Neutrophil (primary cell): Measurements from ENCODE around the gene CYYR1.

ENCODE experiments used
- H3K27ac ChIP-seq: fragments of 200-600 bp; sonication (generic); 2 replicates; pipeline ENCODE4 v1.5.1; 2016; ENCODE audit warnings: mild to moderate bottlenecking, moderate library complexity
- H3K27me3 ChIP-seq: fragments of 200-600 bp; sonication (generic); 2 replicates; pipeline ENCODE4 v1.6.0; 2016; ENCODE audit warnings: mild to moderate bottlenecking
- H3K36me3 ChIP-seq: fragments of 200-600 bp; sonication (generic); 2 replicates; pipeline ENCODE4 v1.5.1; 2017
- H3K4me1 ChIP-seq, 2 experiments: fragments of 200-600 bp in 1 of 2; sonication (generic) in 1 of 2; 1 replicate in 1 of 2; 2 replicates in 1 of 2; pipeline versions ENCODE4 v1.5.1 to v1.6.1; 2013 to 2016; ENCODE audit warnings: low read depth in 1 of 2, low read length in 1 of 2, mild to moderate bottlenecking in 1 of 2, moderate library complexity in 1 of 2; ENCODE audit not compliant: control insufficient read depth in 1 of 2, insufficient read depth in 1 of 2
- H3K4me3 ChIP-seq, 2 experiments: fragments of 200-600 bp in 1 of 2; sonication (generic) in 1 of 2; 1 replicate in 1 of 2; 2 replicates in 1 of 2; pipeline ENCODE4 v1.5.1; 2013 to 2016; ENCODE audit warnings: low read depth in 1 of 2, low read length in 1 of 2, mild to moderate bottlenecking in 1 of 2, moderate library complexity in 1 of 2
- H3K9me3 ChIP-seq: fragments of 200-600 bp; sonication (generic); 2 replicates; pipeline ENCODE4 v1.5.1; 2016
- TF ChIP-seq, protein P1 (sequence below): fragments of 200-600 bp; sonication (generic); IDR thresholded peaks from 2 replicates; pipeline ENCODE4 v1.5.1; 2016; ENCODE audit warnings: antibody characterized with exemption

The CYYR1 gene

DNA sequence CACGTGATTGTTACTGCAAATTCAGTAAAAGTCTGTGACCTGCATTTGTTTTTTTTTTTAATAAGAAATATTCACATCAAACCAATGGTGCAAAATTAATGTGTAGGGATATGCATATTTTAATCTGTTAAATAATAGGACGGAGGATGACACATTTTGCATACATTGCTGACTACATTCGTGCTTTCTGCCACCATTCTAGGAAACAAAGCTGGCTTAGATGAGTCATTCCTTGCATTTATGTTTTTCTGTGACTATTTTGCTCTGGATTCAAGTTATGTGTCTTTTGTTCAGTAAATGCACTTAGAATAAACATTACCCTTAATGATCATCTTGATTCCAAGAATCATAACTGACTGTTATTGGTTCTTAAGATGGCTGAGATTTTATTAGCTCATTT lies 23.9 kb upstream of the CYYR1 start:
- no peaks in the 10 kb centered on the region for H3K9me3 ChIP-seq
- no peak overlapping the region for H3K4me3 ChIP-seq
- H3K4me1 ChIP-seq: no peaks in the 10 kb centered on the region
- no peak overlapping the region for H3K27ac ChIP-seq
- TF ChIP-seq, protein P1, sequence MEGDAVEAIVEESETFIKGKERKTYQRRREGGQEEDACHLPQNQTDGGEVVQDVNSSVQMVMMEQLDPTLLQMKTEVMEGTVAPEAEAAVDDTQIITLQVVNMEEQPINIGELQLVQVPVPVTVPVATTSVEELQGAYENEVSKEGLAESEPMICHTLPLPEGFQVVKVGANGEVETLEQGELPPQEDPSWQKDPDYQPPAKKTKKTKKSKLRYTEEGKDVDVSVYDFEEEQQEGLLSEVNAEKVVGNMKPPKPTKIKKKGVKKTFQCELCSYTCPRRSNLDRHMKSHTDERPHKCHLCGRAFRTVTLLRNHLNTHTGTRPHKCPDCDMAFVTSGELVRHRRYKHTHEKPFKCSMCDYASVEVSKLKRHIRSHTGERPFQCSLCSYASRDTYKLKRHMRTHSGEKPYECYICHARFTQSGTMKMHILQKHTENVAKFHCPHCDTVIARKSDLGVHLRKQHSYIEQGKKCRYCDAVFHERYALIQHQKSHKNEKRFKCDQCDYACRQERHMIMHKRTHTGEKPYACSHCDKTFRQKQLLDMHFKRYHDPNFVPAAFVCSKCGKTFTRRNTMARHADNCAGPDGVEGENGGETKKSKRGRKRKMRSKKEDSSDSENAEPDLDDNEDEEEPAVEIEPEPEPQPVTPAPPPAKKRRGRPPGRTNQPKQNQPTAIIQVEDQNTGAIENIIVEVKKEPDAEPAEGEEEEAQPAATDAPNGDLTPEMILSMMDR: no peak
- no peaks in the 10 kb centered on the region for H3K36me3 ChIP-seq
- H3K27me3 ChIP-seq: no peaks in the 10 kb centered on the region

DNA sequence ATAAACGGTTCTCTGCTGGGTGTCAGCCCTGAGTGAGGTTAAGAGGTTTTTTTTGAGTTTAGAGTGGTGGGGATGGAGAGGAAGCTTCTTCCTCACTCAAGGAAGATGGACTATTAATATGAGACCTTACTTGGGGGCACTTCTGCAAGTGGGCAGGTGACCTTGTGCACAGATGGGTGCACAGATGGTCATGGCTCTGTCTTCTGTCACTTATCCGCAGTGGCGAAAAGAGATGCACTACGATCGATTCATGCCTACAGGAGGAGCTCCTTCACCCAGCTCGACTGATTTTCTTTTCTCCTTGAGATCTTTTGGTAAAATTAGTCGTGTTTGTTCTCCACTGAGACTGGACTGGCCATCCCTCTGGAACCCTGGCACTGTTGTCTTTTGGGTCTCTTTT lies 22.9 kb upstream of the CYYR1 start:
- Histone ChIP-seq H3K36me3 (no peaks in the 10 kb centered on the region), H3K4me1 (no peaks in the 10 kb centered on the region), H3K27ac (no peak overlapping the region), H3K27me3 (no peaks in the 10 kb centered on the region), H3K9me3 (no peaks in the 10 kb centered on the region), H3K4me3 (no peak overlapping the region)
- TF ChIP-seq, protein P1: no peak

DNA sequence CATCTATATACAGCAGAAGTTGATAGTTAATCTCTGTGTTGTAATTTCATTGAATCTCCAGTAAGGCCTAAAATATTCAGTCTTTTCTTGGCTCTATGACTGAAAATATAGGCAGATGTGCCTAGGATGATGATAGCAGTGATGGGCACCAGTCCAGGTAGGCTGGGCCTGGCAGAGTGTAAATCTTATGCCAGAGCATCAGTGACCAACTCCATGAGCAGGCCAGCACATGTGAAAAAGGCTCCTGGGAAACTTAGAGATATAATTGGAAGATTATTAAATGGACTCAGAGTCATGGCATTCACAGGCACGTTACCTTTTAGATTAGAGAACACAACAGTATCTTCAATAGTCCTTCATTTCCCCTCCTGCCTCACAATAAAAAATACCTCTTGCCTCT lies 20.7 kb upstream of the CYYR1 start:
- Histone ChIP-seq H3K27me3 (no peaks in the 10 kb centered on the region), H3K4me3 (no peak overlapping the region), H3K9me3 (no peaks in the 10 kb centered on the region), H3K36me3 (no peaks in the 10 kb centered on the region), H3K4me1 (no peaks in the 10 kb centered on the region), H3K27ac (no peak overlapping the region)
- TF ChIP-seq, protein P1: no peak

DNA sequence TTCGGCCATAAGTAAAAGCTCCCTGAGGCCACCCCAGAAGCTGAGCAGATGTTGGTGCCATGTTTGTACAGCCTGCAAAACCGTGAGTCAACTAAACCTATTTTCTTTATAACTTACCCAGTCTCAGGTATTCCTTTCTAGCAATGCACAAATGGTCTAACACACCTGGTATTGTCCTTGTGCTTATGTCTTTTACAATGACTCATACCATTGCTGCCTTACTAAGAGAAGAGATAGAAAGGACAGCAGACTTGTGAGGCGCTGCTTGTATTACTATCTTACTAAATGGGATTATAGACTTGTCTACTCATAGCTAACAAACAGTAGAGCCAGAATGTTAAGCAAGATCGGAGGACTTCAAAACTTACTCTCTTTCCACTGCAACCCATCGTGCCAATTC lies 18.5 kb upstream of the CYYR1 start:
- H3K36me3 ChIP-seq: no peaks in the 10 kb centered on the region
- H3K4me1 ChIP-seq: no peaks in the 10 kb centered on the region
- no peaks in the 10 kb centered on the region for H3K9me3 ChIP-seq
- H3K4me3 ChIP-seq: no peak overlapping the region
- H3K27me3 ChIP-seq: no peaks in the 10 kb centered on the region
- H3K27ac ChIP-seq: no peak overlapping the region
- TF ChIP-seq, protein P1: no peak

DNA sequence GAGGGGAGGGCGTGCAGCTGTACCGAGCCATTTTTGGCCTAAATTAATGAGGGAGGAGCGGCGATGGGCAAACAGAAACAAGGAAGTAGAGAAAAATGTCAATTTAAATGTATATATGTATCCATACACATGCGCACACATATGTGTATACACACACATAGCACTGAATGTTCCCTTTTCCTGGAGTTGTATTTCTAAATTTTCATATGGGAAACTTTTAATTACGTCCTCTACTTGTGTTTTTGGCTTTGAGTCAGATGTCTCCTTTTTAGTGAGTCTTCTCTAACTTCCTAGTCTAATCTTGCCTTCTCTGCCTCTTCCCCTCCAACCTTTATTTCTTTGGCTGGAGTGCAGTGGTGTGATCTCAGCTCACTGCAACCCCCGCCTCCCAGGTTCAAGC lies 15.4 kb upstream of the CYYR1 start:
- Histone ChIP-seq H3K4me3 (no peak overlapping the region), H3K9me3 (no peaks in the 10 kb centered on the region), H3K36me3 (no peaks in the 10 kb centered on the region), H3K27ac (no peak overlapping the region), H3K27me3 (no peaks in the 10 kb centered on the region), H3K4me1 (no peaks in the 10 kb centered on the region)
- TF ChIP-seq, protein P1: no peak

DNA sequence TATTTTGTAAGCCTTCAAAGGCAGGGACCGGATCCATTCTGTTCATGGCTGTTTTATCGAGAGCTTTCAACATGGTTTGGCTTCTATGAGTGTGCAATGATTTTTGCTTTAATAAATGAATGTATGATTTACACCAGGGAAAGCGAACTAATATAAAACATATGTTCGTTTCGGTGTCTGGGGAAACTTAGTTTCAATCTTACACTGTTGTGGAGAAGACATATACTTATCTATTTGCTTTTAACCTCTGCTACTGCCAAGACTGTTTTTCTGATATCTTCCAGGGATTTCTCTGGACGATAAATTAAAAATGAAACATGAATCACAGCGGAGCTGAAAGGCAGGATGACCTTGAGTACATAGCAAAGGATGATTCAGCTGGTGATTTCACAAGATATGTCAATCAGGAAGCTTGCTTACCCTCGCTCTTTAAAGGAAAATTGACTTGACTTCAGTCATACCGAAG lies 14.7 kb upstream of the CYYR1 start:
- H3K36me3 ChIP-seq: no peaks in the 10 kb centered on the region
- H3K9me3 ChIP-seq: no peaks in the 10 kb centered on the region
- TF ChIP-seq, protein P1: no peak
- no peak overlapping the region for H3K4me3 ChIP-seq
- no peak overlapping the region for H3K27ac ChIP-seq
- H3K4me1 ChIP-seq: no peaks in the 10 kb centered on the region
- H3K27me3 ChIP-seq: no peaks in the 10 kb centered on the region
